NCI-H446 (cell line): Measurements from ENCODE around the gene FAM210B.
"Not testable (repeated sequence)": the region's sequence is repeated elsewhere in the genome, so short reads cannot be mapped to it uniquely, and the experiment has no call there.

Experiments used
- DNase-seq, 2 experiments: peaks; one replicate each; lab custom pipeline; 2025; lab: John Stamatoyannopoulos, UW

FAM210B gene

GRCh38 chr20:56392881-56393482 lies 34.2 kb downstream of the FAM210B start:
- DNase-seq: no peak

GRCh38 chr20:56393653-56394052 lies 34.9 kb downstream of the FAM210B start:
- DNase-seq: no peak

GRCh38 chr20:56395166-56395565 lies 36.4 kb downstream of the FAM210B start:
- no peak for DNase-seq

- peak; percentile 53 to 68 for DNase-seq
Observed at GRCh38 chr20:56400001-56400640, 41.3 kb downstream of the FAM210B start.

- DNase-seq: no peak
Observed at GRCh38 chr20:56403465-56403864, 44.7 kb downstream of the FAM210B start.

GRCh38 chr20:56405356-56405755 lies 46.6 kb downstream of the FAM210B start:
- not testable (repeated sequence) for DNase-seq

- no peak for DNase-seq
Observed at GRCh38 chr20:56406910-56407309, 48.1 kb downstream of the FAM210B start.

- DNase-seq: no peak
Observed at GRCh38 chr20:56409521-56409920, 50.7 kb downstream of the FAM210B start.

- no peak for DNase-seq
Observed at GRCh38 chr20:56409956-56410355, 51.2 kb downstream of the FAM210B start.

GRCh38 chr20:56411287-56411686 lies 52.5 kb downstream of the FAM210B start:
- not testable (repeated sequence) for DNase-seq

GRCh38 chr20:56411759-56412472 lies 53.1 kb downstream of the FAM210B start, which contains the start of gene CASS4:
TSS of gene CASS4 (plus strand) at chr20:56412260. CDS start at chr20:56412459, 199 bp downstream.
- DNase-seq: no peak

GRCh38 chr20:56412473-56412790 lies 53.7 kb downstream of the FAM210B start:
- DNase-seq: no peak

- DNase-seq: no peak
Observed at GRCh38 chr20:56412949-56413348, 54.2 kb downstream of the FAM210B start.

GRCh38 chr20:56414842-56415765 lies 56.3 kb downstream of the FAM210B start:
- DNase-seq: no peak

- no peak for DNase-seq
Observed at GRCh38 chr20:56417402-56417801, 58.6 kb downstream of the FAM210B start.

- DNase-seq: no peak
Observed at GRCh38 chr20:56417911-56418310, 59.1 kb downstream of the FAM210B start.
